NB4 (cell line): ENCODE results near the gene CDH26.

Source experiments
- CTCF ChIP-seq: IDR thresholded peaks from one replicate; pipeline ENCODE4 v1.5.1; 2012; ENCODE audit warnings: low read depth, low read length
- MYC ChIP-seq: IDR thresholded peaks from 2 replicates; pipeline ENCODE4 v1.6.1; 2011; ENCODE audit warnings: low read depth, low read length
- POLR2A ChIP-seq: IDR thresholded peaks from 2 replicates; pipeline ENCODE4 v1.6.1; 2011; ENCODE audit warnings: mild to moderate bottlenecking; ENCODE audit not compliant: insufficient read length; ENCODE audit errors: extremely low read depth

GRCh38 chr20:60003776-60004175 lies 45.6 kb downstream of the CDH26 start:
- TF ChIP-seq CTCF, result no peak
- TF ChIP-seq POLR2A, result no peak
- no peak for TF ChIP-seq MYC
